Duodenal mucosa (tissue), 2 donors: ENCODE results near the gene TTLL10.

Source experiments
- H3K27ac ChIP-seq: one replicate; pipeline ENCODE4 v1.7.0; 2013; ENCODE audit warnings: low read depth, low read length
- H3K27me3 ChIP-seq, 2 donors: one replicate each; pipeline ENCODE4 v1.7.0; 2013; ENCODE audit warnings: low read length in 2 of 2, control low read depth in 1 of 2; ENCODE audit not compliant: insufficient read depth in 2 of 2, control insufficient read depth in 1 of 2
- H3K36me3 ChIP-seq, 2 donors: one replicate each; pipeline ENCODE4 v1.7.0; 2013; ENCODE audit warnings: low read length in 2 of 2, control low read depth in 1 of 2; ENCODE audit not compliant: insufficient read depth in 2 of 2, control insufficient read depth in 1 of 2
- H3K4me1 ChIP-seq, 2 donors: one replicate each; pipeline ENCODE4 v1.7.0; 2013; ENCODE audit warnings: low read length in 2 of 2, control low read depth in 1 of 2; ENCODE audit not compliant: insufficient read depth in 2 of 2, control insufficient read depth in 1 of 2
- H3K4me3 ChIP-seq, 2 donors: one replicate each; pipeline ENCODE4 v1.7.0; 2013; ENCODE audit warnings: low read length in 2 of 2, low read depth in 1 of 2
- H3K9ac ChIP-seq, 2 donors: one replicate each; pipeline ENCODE4 v1.7.0; 2013; ENCODE audit warnings: low read length in 2 of 2, low read depth in 1 of 2
- H3K9me3 ChIP-seq, 2 donors: one replicate each; pipeline ENCODE4 v1.7.0; 2013; ENCODE audit warnings: low read length in 2 of 2, control low read depth in 1 of 2; ENCODE audit not compliant: control insufficient read depth in 1 of 2

Gene TTLL10

DNA sequence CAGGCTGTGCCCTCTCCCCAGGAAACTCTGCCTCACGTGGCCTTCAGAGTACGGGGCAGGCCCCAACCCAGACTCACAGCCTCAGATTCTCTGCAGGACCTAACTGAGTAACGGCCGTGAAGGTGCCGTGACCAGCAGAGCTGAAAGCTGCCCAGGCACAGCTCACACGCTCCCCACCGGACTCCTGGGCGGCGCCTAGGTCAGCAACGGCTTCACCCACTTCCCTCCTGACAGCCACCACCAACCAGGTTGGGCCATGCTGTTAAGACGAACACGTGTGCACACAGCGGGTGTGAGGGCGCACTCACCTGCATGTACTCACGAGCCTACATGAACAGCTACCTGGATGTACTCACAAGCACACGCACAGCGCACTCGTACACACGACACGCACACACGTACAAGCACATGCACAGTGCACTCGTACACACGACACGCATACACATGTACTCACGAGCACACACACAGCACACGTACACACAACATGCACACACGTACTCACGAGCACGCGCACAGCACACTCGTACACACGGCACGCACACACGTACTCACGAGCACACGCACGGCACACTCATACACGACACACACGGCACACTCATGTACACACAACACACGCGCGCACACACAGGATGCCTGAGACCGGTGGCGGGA, 49.0 kb downstream of the TTLL10 start:
- Histone ChIP-seq H3K9ac (no peak overlapping the region), H3K4me3 (no peak overlapping the region), H3K4me1 (peaks cover 0 to 7% of the 10 kb centered on the region in 2 donors), H3K9me3 (no peaks in the 10 kb centered on the region), H3K27me3 (no peaks in the 10 kb centered on the region), H3K27ac (no peak overlapping the region), H3K36me3 (peaks cover 29 to 89% of the 10 kb centered on the region in 2 donors)

- peaks cover 30 to 89% of the 10 kb centered on the region in 2 donors for H3K36me3 ChIP-seq
Measured at GRCh38 chr1:1223321-1223720, 49.6 kb downstream of the TTLL10 start.

GRCh38 chr1:1223891-1224290, 50.2 kb downstream of the TTLL10 start:
- Histone ChIP-seq H3K4me3 (no peak overlapping the region), H3K4me1 (peaks cover 0 to 9% of the 10 kb centered on the region in 2 donors), H3K36me3 (peaks cover 35 to 89% of the 10 kb centered on the region in 2 donors)

More at GRCh38 chr1:1223321-1223720, 49.6 kb downstream of the TTLL10 start:
- H3K27ac ChIP-seq, result no peak overlapping the region
- no peaks in the 10 kb centered on the region for H3K27me3 ChIP-seq
- no peak overlapping the region for H3K9ac ChIP-seq
- no peaks in the 10 kb centered on the region for H3K9me3 ChIP-seq
- H3K4me3 ChIP-seq, result no peak overlapping the region
- H3K4me1 ChIP-seq, result peaks cover 0 to 7% of the 10 kb centered on the region in 2 donors

DNA sequence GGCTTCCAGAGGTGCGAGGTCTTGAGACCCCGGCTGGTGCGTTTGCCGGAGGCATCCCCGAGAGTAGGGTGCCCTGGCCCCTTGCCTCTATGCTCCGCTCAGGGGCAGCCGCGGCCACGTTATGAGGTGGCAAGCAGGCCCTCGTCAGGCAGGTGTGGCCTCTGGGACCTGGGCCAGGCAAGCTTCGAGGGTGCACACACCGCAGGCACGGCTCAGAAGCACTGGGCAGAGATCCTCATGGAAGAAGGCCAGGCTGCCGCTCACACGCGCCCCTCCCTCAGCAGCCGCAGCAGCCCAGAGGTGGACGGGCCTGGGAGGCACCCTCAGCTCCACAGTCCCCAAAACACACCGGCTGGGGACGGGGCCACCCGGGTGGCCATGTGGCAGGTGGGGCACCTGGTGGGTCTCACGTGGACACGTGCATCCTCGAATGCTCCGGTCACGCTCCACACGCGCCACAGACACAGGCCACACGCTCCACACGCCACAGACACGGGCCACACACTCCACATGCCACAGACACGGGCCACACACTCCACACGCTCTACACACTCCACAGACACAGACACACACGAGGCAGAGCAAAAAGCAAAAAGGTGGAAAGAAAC, 51.7 kb downstream of the TTLL10 start:
- Histone ChIP-seq H3K9ac (no peak overlapping the region), H3K9me3 (no peaks in the 10 kb centered on the region), H3K4me3 (no peak overlapping the region), H3K27ac (no peak overlapping the region), H3K36me3 (peaks cover 29 to 87% of the 10 kb centered on the region in 2 donors), H3K27me3 (no peaks in the 10 kb centered on the region), H3K4me1 (peaks cover 12 to 22% of the 10 kb centered on the region in 2 donors)

More at GRCh38 chr1:1223891-1224290, 50.2 kb downstream of the TTLL10 start:
- Histone ChIP-seq H3K9ac (no peak overlapping the region), H3K27me3 (no peaks in the 10 kb centered on the region), H3K9me3 (no peaks in the 10 kb centered on the region), H3K27ac (no peak overlapping the region)

DNA sequence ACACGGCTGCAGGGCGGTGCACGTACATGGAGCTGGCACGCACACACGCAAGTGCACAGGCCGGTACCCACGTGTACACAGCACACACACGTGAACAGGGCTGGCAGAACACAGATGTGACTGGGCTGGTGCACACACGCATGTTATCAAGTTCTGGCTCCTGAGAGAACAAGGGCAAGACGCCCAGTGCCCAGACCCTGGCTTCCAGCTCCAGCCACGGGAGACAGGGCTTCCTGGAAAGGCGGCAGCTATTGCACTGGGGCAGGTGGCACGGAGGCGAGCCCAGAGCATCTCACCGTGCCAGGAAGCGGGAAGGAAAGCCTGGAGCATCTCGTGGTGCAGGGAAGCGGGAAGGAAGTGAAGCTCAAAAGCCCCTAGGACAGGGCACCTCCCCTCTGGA, 52.2 kb downstream of the TTLL10 start:
- peaks cover 25 to 82% of the 10 kb centered on the region in 2 donors for H3K36me3 ChIP-seq
- no peaks in the 10 kb centered on the region for H3K27me3 ChIP-seq
- H3K4me3 ChIP-seq, result no peak overlapping the region
- H3K9ac ChIP-seq, result no peak overlapping the region
- peaks cover 18 to 28% of the 10 kb centered on the region in 2 donors for H3K4me1 ChIP-seq
- no peak overlapping the region for H3K27ac ChIP-seq
- no peaks in the 10 kb centered on the region for H3K9me3 ChIP-seq

GRCh38 chr1:1226566-1227362, 53.1 kb downstream of the TTLL10 start:
- H3K27ac ChIP-seq, result no peak overlapping the region
- H3K36me3 ChIP-seq, result peaks cover 23 to 73% of the 10 kb centered on the region in 2 donors
- H3K27me3 ChIP-seq, result no peaks in the 10 kb centered on the region
- peaks cover 18 to 30% of the 10 kb centered on the region in 2 donors for H3K4me1 ChIP-seq
- H3K9ac ChIP-seq, result no peak overlapping the region
- no peaks in the 10 kb centered on the region for H3K9me3 ChIP-seq
- H3K4me3 ChIP-seq, result no peak overlapping the region

- Histone ChIP-seq H3K9ac (no peak overlapping the region), H3K9me3 (no peaks in the 10 kb centered on the region), H3K27me3 (no peaks in the 10 kb centered on the region), H3K36me3 (peaks cover 19 to 68% of the 10 kb centered on the region in 2 donors), H3K4me3 (no peak overlapping the region), H3K4me1 (peaks cover 18 to 29% of the 10 kb centered on the region in 2 donors), H3K27ac (no peak overlapping the region)
Measured at GRCh38 chr1:1227386-1227785, 53.7 kb downstream of the TTLL10 start.

GRCh38 chr1:1228187-1228586, 54.5 kb downstream of the TTLL10 start:
- H3K4me3 ChIP-seq, result no peak overlapping the region
- no peaks in the 10 kb centered on the region for H3K27me3 ChIP-seq
- H3K4me1 ChIP-seq, result peaks cover 18 to 27% of the 10 kb centered on the region in 2 donors
- H3K9me3 ChIP-seq, result no peaks in the 10 kb centered on the region
- peaks cover 11 to 60% of the 10 kb centered on the region in 2 donors for H3K36me3 ChIP-seq
- H3K9ac ChIP-seq, result no peak overlapping the region
- no peak overlapping the region for H3K27ac ChIP-seq

DNA sequence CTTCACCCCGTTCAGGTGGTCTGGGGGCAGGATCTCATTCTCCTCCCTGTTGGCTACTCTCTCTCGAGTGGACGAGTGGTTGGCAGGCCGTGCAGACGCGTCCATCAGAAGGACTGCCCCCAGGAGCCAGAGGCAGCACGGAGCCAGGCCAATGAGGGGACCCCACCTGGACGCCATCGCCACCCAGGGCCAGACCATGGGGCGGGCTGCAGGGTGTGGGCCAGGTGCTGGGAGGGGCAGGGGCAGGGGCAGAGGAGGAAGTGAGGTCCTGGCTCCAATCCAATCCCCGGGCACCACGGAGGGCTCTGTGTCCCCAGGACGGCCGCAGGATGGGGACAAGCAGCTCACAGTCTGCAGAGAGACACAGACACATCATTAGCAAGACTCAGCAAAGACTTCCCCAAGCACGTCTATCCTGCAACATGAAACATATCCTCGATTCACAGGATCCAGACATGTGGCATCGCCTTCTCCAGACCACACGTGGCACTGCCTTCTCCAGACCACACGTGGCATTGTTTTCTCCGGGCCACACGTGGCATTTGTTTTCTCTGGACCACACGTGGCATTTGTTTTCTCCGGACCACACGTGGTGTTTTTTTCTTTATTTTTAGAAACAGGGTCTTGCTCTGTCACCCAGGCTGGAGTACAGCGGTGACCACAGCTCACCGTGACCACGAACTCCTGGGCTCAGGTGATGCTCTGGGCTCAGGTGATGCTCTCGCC, 55.1 kb downstream of the TTLL10 start:
- H3K4me1 ChIP-seq, result peaks cover 18 to 27% of the 10 kb centered on the region in 2 donors
- H3K27ac ChIP-seq, result no peak overlapping the region
- H3K9me3 ChIP-seq, result no peaks in the 10 kb centered on the region
- H3K27me3 ChIP-seq, result no peaks in the 10 kb centered on the region
- H3K4me3 ChIP-seq, result no peak overlapping the region
- no peak overlapping the region for H3K9ac ChIP-seq
- peaks cover 9 to 55% of the 10 kb centered on the region in 2 donors for H3K36me3 ChIP-seq
